CD4-positive, CD25-positive, alpha-beta regulatory T cell (primary cell): ENCODE results near the gene SIPA1L3. TPM values are rescaled to one million over a fixed set of nuclear protein-coding genes. Genes with fewer than 3 reads are reported as not detected.

ENCODE experiments used
- ATAC-seq, 2 donors: fragments of 150-1000 bp; cut with Tn5 transposase; one replicate each; pipeline ENCODE4 v1.10.0; 2021; ENCODE audit warnings: low read depth in 2 of 2, moderate number of reproducible peaks in 2 of 2, moderate library complexity in 1 of 2
- DNase-seq, 3 donors: peaks; one replicate each; pipeline versions ENCODE4 v3.0.0 to v3.0.0-alpha.2; 2012 to 2022; ENCODE audit warnings: mixed read lengths in 1 of 3
- H3K27ac ChIP-seq: one replicate; pipeline ENCODE4 v1.7.0; 2013; ENCODE audit warnings: mild to moderate bottlenecking, low read length; ENCODE audit not compliant: insufficient read depth, poor library complexity, severe bottlenecking
- H3K27me3 ChIP-seq: one replicate; pipeline ENCODE4 v1.7.0; 2013; ENCODE audit warnings: low read length; ENCODE audit not compliant: control insufficient read depth, insufficient read depth
- H3K36me3 ChIP-seq: one replicate; pipeline ENCODE4 v1.7.0; 2013; ENCODE audit warnings: mild to moderate bottlenecking, low read length, moderate library complexity; ENCODE audit not compliant: control insufficient read depth, insufficient read depth
- H3K4me1 ChIP-seq: 2 replicates; pipeline ENCODE4 v1.7.0; 2013; ENCODE audit warnings: mild to moderate bottlenecking, low read length; ENCODE audit not compliant: insufficient read depth, control insufficient read depth, poor library complexity, severe bottlenecking
- H3K4me3 ChIP-seq: one replicate; pipeline ENCODE4 v1.7.0; 2013; ENCODE audit warnings: low read depth, mild to moderate bottlenecking, low read length, moderate library complexity
- H3K9me3 ChIP-seq, 2 experiments: 1 replicate in 1 of 2; 2 replicates in 1 of 2; pipeline ENCODE4 v1.7.0; 2013; ENCODE audit warnings: low read length in 2 of 2, mild to moderate bottlenecking in 1 of 2, moderate library complexity in 1 of 2; ENCODE audit not compliant: control insufficient read depth in 2 of 2
- H3K27ac Mint-ChIP-seq, 3 donors: one replicate each; pipeline ENCODE4 v1.8.0; 2020 to 2022; ENCODE audit warnings: mild to moderate bottlenecking in 3 of 3, mixed read lengths in 3 of 3, moderate library complexity in 2 of 3
- H3K27me3 Mint-ChIP-seq: one replicate; pipeline ENCODE4 v1.8.0; 2022; ENCODE audit warnings: mild to moderate bottlenecking, mixed read lengths
- H3K36me3 Mint-ChIP-seq: one replicate; pipeline ENCODE4 v1.8.0; 2020; ENCODE audit warnings: mixed read lengths
- H3K4me1 Mint-ChIP-seq, 4 donors: one replicate each; pipeline ENCODE4 v1.8.0; 2020 to 2022; ENCODE audit warnings: mixed read lengths in 4 of 4, mild to moderate bottlenecking in 1 of 4
- H3K4me3 Mint-ChIP-seq, 4 donors: one replicate each; pipeline ENCODE4 v1.8.0; 2020 to 2022; ENCODE audit warnings: mild to moderate bottlenecking in 4 of 4, mixed read lengths in 4 of 4, moderate library complexity in 3 of 4
- H3K9me3 Mint-ChIP-seq, 7 donors: one replicate each; pipeline ENCODE4 v1.8.0; 2020 to 2022; ENCODE audit warnings: mixed read lengths in 7 of 7, mild to moderate bottlenecking in 3 of 7, moderate library complexity in 2 of 7
- polyA plus RNA-seq, 4 donors: library from polyadenylated mRNA; unstranded; fragments of 300-500 nt; fragmentation: Illumina TruSeq; gene quantifications; one replicate each; pipeline ENCODE4 v1.2.3, GENCODE V29; 2021
- total RNA-seq: library from RNA; stranded (reverse); gene quantifications from one replicate; pipeline ENCODE4 v1.2.3, GENCODE V29; 2022

The SIPA1L3 gene
- total and polyA plus RNA-seq, 5 donors from 2014 or later = 0.41 to 27.6 (median 1.7) TPM

DNA sequence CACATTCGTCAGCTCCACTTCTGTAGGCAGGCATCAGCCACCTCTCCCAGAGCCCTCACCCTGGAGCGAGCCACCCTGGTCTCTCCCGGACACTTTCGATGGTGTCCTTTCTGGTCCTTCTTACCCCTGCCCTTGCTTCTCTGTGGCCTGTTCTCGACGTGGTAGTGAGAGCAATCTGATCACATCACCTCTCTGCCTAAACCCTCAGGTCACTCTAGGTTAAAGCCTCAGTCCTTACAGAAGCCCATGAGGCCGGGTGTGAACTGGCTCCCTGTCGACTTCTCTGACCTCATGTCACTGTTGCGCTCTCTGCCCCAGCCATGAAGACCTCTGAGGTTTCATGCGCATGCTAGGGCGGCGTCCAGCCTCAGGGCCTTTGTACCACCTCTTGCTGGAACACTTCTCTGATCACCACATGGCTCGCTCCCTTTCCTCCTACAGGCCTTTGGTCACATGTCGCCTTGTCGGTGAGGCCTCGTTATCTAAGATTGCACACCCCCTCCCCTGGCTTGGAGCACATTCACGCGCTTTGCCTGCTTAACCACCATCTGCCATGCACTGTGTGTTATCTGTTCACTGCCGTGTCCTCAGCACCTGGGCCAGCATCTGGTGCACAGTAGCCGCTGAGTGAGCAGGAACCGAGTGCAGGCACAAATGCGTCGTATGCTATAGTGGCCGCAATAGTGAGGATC, 215.5 kb downstream of the SIPA1L3 start:
- Mint-ChIP-seq H3K9me3 (peaks cover 0 to 7% (median 1%) of the 10 kb centered on the region in 7 donors), H3K27ac (no peak overlapping the region), H3K4me3 (no peak overlapping the region), H3K27me3 (no peaks in the 10 kb centered on the region), H3K36me3 (peaks cover 44% of the 10 kb centered on the region), H3K4me1 (peaks cover 0 to 4% (median under 1%) of the 10 kb centered on the region in 4 donors)
- Histone ChIP-seq H3K27me3 (no peaks in the 10 kb centered on the region), H3K4me1 (no peaks in the 10 kb centered on the region), H3K36me3 (peaks cover 7% of the 10 kb centered on the region), H3K9me3 (no peaks in the 10 kb centered on the region), H3K4me3 (no peak overlapping the region), H3K27ac (no peak overlapping the region)
- ATAC-seq (no peak), DNase-seq (no peak)

DNA sequence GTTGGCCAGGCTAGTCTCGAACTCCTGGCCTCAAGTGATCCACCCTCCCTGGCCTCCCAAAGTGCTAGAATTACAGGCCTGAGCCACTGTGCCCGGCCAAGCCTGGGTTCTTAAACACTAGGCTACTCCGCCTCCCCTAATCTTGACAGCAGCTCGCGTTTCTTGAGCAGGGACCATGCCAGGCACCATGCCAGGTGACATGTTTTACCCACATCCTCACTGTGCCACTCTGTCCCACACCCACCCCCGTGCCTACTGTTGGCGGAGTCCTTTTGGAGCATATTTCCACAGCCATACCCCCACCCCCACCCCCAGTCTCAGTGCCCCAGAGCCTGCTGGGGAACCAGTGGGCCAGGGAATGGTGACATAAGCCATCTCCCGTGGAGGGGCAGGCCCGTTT, 218.2 kb downstream of the SIPA1L3 start:
- Histone ChIP-seq H3K9me3 (no peaks in the 10 kb centered on the region), H3K4me3 (no peak overlapping the region), H3K27me3 (no peaks in the 10 kb centered on the region), H3K27ac (no peak overlapping the region), H3K4me1 (no peaks in the 10 kb centered on the region), H3K36me3 (peaks cover 2% of the 10 kb centered on the region)
- H3K27me3 Mint-ChIP-seq = no peaks in the 10 kb centered on the region
- no peak overlapping the region for H3K4me3 Mint-ChIP-seq
- H3K36me3 Mint-ChIP-seq = peaks cover 26% of the 10 kb centered on the region
- peaks cover 0 to 5% (median 1%) of the 10 kb centered on the region in 7 donors for H3K9me3 Mint-ChIP-seq
- H3K4me1 Mint-ChIP-seq = no peaks in the 10 kb centered on the region
- H3K27ac Mint-ChIP-seq = no peak overlapping the region
- DNase-seq (no peak), ATAC-seq (no peak)

DNA sequence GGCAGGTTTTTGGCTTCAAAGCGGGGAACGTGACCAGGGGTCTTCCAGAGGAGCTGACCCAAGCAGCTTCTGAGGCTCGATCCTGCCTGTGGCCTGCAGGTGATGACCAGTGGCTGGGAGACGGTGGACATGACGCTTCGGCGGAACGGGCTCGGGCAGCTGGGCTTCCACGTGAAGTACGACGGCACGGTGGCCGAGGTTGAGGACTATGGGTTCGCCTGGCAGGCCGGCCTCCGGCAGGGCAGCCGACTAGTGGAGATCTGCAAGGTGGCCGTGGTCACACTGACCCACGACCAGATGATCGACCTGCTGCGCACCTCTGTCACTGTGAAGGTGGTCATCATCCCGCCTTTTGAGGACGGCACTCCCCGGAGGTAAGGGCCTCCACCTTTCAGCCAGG, 223.4 kb downstream of the SIPA1L3 start:
- Histone ChIP-seq H3K9me3 (no peaks in the 10 kb centered on the region), H3K4me3 (no peak overlapping the region), H3K27me3 (no peaks in the 10 kb centered on the region), H3K27ac (no peak overlapping the region), H3K36me3 (peaks cover 6% of the 10 kb centered on the region), H3K4me1 (no peaks in the 10 kb centered on the region)
- H3K9me3 Mint-ChIP-seq = no peaks in the 10 kb centered on the region
- peaks cover 23% of the 10 kb centered on the region for H3K36me3 Mint-ChIP-seq
- DNase-seq = no peak
- ATAC-seq = no peak
- no peaks in the 10 kb centered on the region for H3K27me3 Mint-ChIP-seq
- H3K4me1 Mint-ChIP-seq = no peaks in the 10 kb centered on the region
- H3K27ac Mint-ChIP-seq = no peak overlapping the region
- no peak overlapping the region for H3K4me3 Mint-ChIP-seq

DNA sequence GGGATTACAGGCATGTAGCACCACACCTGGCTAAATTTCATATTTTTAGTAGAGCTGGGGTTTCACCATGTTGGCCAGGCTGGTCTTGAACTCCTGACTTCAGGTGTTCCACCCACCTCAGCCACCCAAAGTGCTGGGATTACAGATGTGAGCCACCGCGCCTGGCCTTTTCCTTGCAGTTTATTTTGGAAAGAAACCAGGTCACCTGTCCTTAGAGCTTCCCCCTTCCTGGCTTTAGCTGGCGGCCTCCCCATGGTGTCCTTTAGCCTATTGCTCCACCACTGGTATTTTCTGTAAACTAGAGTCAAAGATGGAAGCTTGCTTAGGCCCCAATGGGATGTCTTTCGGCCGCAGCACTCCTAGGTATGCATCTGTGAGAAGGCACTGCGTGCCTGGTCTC, 225.8 kb downstream of the SIPA1L3 start:
- Histone ChIP-seq H3K27me3 (no peaks in the 10 kb centered on the region), H3K4me1 (no peaks in the 10 kb centered on the region), H3K9me3 (no peaks in the 10 kb centered on the region), H3K27ac (no peak overlapping the region), H3K4me3 (no peak overlapping the region), H3K36me3 (peaks cover 6% of the 10 kb centered on the region)
- Mint-ChIP-seq H3K9me3 (no peaks in the 10 kb centered on the region), H3K36me3 (peaks cover 22% of the 10 kb centered on the region), H3K4me3 (no peak overlapping the region), H3K4me1 (no peaks in the 10 kb centered on the region), H3K27ac (peak overlapping the region in 1 of 3 donors; percentile 22), H3K27me3 (no peaks in the 10 kb centered on the region)
- DNase-seq = no peak
- no peak for ATAC-seq

DNA sequence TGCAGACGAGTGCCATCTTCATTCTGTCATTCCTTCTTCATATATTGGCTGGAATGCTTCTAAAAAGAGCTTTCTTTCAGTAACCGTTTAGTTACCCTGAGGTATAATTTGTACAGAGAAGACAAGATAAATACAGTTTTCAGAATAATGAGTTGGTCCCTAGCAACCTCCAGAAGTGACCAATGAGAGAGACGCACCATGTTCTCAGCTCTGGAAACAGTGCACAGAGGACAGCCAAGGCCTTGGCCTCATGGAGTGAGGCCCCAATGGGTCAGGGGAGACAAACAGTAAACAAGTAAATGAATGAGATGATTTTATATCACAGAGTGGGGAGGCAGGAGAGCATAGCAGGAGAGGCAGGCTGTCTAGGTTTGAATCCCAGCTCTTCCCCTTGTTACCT, 226.3 kb downstream of the SIPA1L3 start:
- Mint-ChIP-seq H3K36me3 (peaks cover 24% of the 10 kb centered on the region), H3K27ac (no peak overlapping the region), H3K27me3 (no peaks in the 10 kb centered on the region), H3K9me3 (no peaks in the 10 kb centered on the region), H3K4me3 (no peak overlapping the region), H3K4me1 (no peaks in the 10 kb centered on the region)
- Histone ChIP-seq H3K36me3 (peaks cover 6% of the 10 kb centered on the region), H3K4me1 (no peaks in the 10 kb centered on the region), H3K27ac (no peak overlapping the region), H3K4me3 (no peak overlapping the region), H3K27me3 (no peaks in the 10 kb centered on the region), H3K9me3 (no peaks in the 10 kb centered on the region)
- ATAC-seq (no peak), DNase-seq (no peak)

DNA sequence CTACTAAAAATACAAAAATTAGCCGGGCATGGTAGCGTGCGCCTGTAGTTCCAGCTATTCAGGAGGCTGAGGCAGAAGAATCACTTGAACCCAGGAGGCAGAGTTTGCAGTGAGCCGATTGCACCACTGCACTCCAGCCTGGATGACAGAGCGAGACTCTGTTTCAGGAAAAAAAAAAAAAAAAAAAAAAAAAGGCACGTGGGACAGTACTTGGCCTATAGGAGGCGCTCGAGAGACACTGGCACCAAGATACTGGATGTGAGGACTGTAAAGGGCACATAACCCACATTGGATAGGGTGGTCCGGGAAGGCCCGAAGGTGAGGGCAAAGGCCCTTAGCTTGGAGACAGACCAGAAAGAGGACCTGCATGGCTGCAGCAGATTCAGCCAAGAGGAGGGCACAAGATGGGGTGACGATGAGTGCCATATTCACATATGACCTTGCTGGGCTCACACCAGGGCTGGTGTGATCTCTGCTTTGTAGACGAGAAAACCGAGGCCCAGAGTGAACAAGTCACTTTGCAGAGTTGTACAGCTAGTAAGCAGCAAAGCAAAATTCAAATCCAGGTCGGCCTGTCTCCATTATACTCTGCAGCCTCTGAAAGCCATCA, 227.6 kb downstream of the SIPA1L3 start:
- H3K9me3 ChIP-seq = no peaks in the 10 kb centered on the region
- H3K27ac ChIP-seq = no peak overlapping the region
- Mint-ChIP-seq H3K9me3 (no peaks in the 10 kb centered on the region), H3K27ac (peak overlapping the region in 1 of 3 donors; percentile 82), H3K27me3 (no peaks in the 10 kb centered on the region), H3K4me3 (no peak overlapping the region), H3K4me1 (no peaks in the 10 kb centered on the region), H3K36me3 (peaks cover 31% of the 10 kb centered on the region)
- DNase-seq = peak in 1 of 3 donors; percentile 40
- no peak overlapping the region for H3K4me3 ChIP-seq
- no peak for ATAC-seq
- H3K36me3 ChIP-seq = peaks cover 6% of the 10 kb centered on the region
- no peaks in the 10 kb centered on the region for H3K27me3 ChIP-seq
- no peaks in the 10 kb centered on the region for H3K4me1 ChIP-seq

DNA sequence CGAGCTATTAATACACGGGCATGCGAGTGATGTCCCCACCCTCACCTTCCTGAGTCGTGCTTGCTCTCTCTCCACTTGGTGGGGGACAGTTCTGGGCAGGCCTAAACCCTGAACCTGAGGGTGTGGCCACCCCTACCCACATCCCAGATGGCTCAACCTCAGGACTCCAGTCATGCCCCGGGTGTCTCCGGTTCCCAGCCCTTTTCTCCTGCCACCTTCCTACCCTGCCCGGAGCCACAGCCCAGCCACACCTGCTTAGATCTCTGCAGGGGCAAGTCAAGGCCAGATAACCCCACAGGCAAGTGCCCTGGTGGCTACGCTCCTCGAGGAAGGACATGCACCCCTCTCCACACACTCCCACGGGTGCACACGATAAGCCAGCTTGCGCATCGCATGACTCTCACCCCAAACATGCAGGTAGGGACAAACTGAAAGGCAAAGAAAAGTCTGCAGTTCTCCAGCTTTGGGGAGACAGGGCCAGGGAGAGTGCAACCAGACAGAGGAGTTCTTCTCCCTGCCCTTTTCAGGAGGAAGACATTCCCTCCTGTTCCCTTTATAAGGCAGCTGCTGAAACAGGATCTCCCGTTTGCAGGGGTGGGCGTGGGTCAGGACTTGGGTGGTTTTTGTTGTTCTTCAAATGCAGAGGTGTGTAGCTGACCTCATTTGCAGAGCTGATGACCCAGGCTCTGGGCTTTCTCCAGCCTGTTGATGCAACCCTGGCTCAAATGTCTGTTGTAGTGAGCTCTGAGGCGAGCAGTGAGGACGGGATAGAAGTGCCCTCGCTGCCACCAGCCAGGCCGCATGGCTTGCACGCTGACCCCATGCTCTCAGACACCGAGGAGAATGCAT, 228.4 kb downstream of the SIPA1L3 start:
- Mint-ChIP-seq H3K27me3 (no peaks in the 10 kb centered on the region), H3K4me3 (no peak overlapping the region), H3K9me3 (no peaks in the 10 kb centered on the region), H3K27ac (peak overlapping the region in 1 of 3 donors; percentile 36), H3K4me1 (no peaks in the 10 kb centered on the region), H3K36me3 (peaks cover 29% of the 10 kb centered on the region)
- no peak for DNase-seq
- Histone ChIP-seq H3K9me3 (no peaks in the 10 kb centered on the region), H3K27me3 (no peaks in the 10 kb centered on the region), H3K4me3 (no peak overlapping the region), H3K4me1 (no peaks in the 10 kb centered on the region), H3K27ac (no peak overlapping the region), H3K36me3 (peaks cover 6% of the 10 kb centered on the region)
- no peak for ATAC-seq
